Activated CD8-positive, alpha-beta T cell treated with anti-CD3 and anti-CD28 coated beads for 36 hours (primary cell): ENCODE measurements around the gene NPPB. TPM values are rescaled to one million over a fixed set of nuclear protein-coding genes. Genes with fewer than 3 reads are reported as not detected.

Experiments
- ATAC-seq: fragments of 200-7000 bp; cut with Tn5 transposase; one replicate; pipeline ENCODE4 v1.10.0; 2021; ENCODE audit warnings: mild to moderate bottlenecking, moderate library complexity
- CTCF ChIA-PET: fragments of 350-600 bp; sonication (Branson Sonifier 250); formaldehyde crosslinking; loops from one replicate; lab custom pipeline; 2021; ENCODE audit warnings: antibody characterized with exemption; lab: Charles Lee
- POLR2A ChIA-PET: fragments of 350-600 bp; sonication (Branson Sonifier 250); formaldehyde crosslinking; loops from one replicate; lab custom pipeline; 2021; ENCODE audit warnings: antibody characterized with exemption; lab: Charles Lee
- DNase-seq: peaks from one replicate; pipeline ENCODE4 v3.0.0-alpha.2; 2020
- H3K27ac Mint-ChIP-seq: one replicate; pipeline ENCODE4 v1.8.0; 2021; ENCODE audit warnings: mild to moderate bottlenecking, mixed read lengths
- H3K27me3 Mint-ChIP-seq: one replicate; pipeline ENCODE4 v1.8.0; 2021; ENCODE audit warnings: mixed read lengths
- H3K36me3 Mint-ChIP-seq: one replicate; pipeline ENCODE4 v1.8.0; 2021; ENCODE audit warnings: low read depth, mixed read lengths
- H3K4me1 Mint-ChIP-seq: one replicate; pipeline ENCODE4 v1.8.0; 2021; ENCODE audit warnings: low read depth, mixed read lengths
- H3K4me3 Mint-ChIP-seq: one replicate; pipeline ENCODE4 v1.8.0; 2021; ENCODE audit warnings: mild to moderate bottlenecking, moderate library complexity, mixed read lengths
- H3K9me3 Mint-ChIP-seq: one replicate; pipeline ENCODE4 v1.8.0; 2021; ENCODE audit warnings: mixed read lengths
- CTCF ChIP-seq: fragments of 200-600 bp; IDR thresholded peaks from one replicate; pipeline ENCODE4 v1.8.0; 2022; ENCODE audit warnings: antibody characterized with exemption, mild to moderate bottlenecking
- intact Hi-C: fragments of 100-400 bp; cut with micrococcal nuclease; formaldehyde crosslinking; loops from one replicate; pipeline ENCODE4 v1.10.0; 2022
- total RNA-seq, 2 experiments: library from RNA; stranded (reverse); gene quantifications; one replicate each; pipeline ENCODE4 v1.2.3, GENCODE V29; 2021

NPPB gene
- total RNA-seq, 2 experiments from 2014 or later: not detected

GRCh38 chr1:11882814-11883538 lies 24.2 kb upstream of the NPPB start:
- ChIA-PET POLR2A (interaction anchor here (5.2 kb wide), 1 partner anchor 26 kb away, joined by 33 read pairs; no protein-coding TSS in a partner anchor), CTCF (no interaction called here)
- Mint-ChIP-seq H3K4me1 (no peaks in the 10 kb centered on the region), H3K27me3 (no peaks in the 10 kb centered on the region), H3K4me3 (no peak overlapping the region), H3K36me3 (no peaks in the 10 kb centered on the region), H3K27ac (no peak overlapping the region), H3K9me3 (no peaks in the 10 kb centered on the region)
- no peak for DNase-seq
- intact Hi-C loops: no loop called here
- TF ChIP-seq CTCF: no peak
- ATAC-seq: no peak

GRCh38 chr1:11881749-11882441 lies 23.1 kb upstream of the NPPB start:
- DNase-seq (no peak), ATAC-seq (no peak)
- POLR2A ChIA-PET: interaction anchor here (0.5 to 5.2 kb wide), 3 partner anchors 27 to 104 kb away, joined by 3 to 33 read pairs (median 3); no protein-coding TSS in a partner anchor
- H3K4me1 Mint-ChIP-seq: no peaks in the 10 kb centered on the region
- no peak overlapping the region for H3K4me3 Mint-ChIP-seq
- intact Hi-C loops: no loop called here
- CTCF ChIA-PET: no interaction called here
- no peak for TF ChIP-seq CTCF
- no peak overlapping the region for H3K27ac Mint-ChIP-seq
- no peaks in the 10 kb centered on the region for H3K36me3 Mint-ChIP-seq
- H3K27me3 Mint-ChIP-seq: peaks cover 2% of the 10 kb centered on the region
- H3K9me3 Mint-ChIP-seq: no peaks in the 10 kb centered on the region

- H3K4me3 Mint-ChIP-seq: no peak overlapping the region
- no peak for ATAC-seq
- H3K27ac Mint-ChIP-seq: no peak overlapping the region
- TF ChIP-seq CTCF: no peak
- DNase-seq: no peak
- intact Hi-C loops: no loop called here
- no peaks in the 10 kb centered on the region for H3K36me3 Mint-ChIP-seq
- H3K4me1 Mint-ChIP-seq: no peaks in the 10 kb centered on the region
- CTCF ChIA-PET: interaction anchor here (1.7 kb wide), 1 partner anchor 43 kb away, joined by 4 read pairs; no protein-coding TSS in a partner anchor
- H3K27me3 Mint-ChIP-seq: peaks cover 2% of the 10 kb centered on the region
- POLR2A ChIA-PET: interaction anchor here (0.5 to 5.2 kb wide), 3 partner anchors 28 to 103 kb away, joined by 3 to 33 read pairs (median 3); no protein-coding TSS in a partner anchor
- no peaks in the 10 kb centered on the region for H3K9me3 Mint-ChIP-seq
Measured at GRCh38 chr1:11880911-11881748, 22.4 kb upstream of the NPPB start.

- TF ChIP-seq CTCF: no peak
- ATAC-seq (no peak), DNase-seq (no peak)
- intact Hi-C loops: no loop called here
- Mint-ChIP-seq H3K4me1 (no peaks in the 10 kb centered on the region), H3K27me3 (peaks cover 3% of the 10 kb centered on the region), H3K9me3 (no peaks in the 10 kb centered on the region), H3K27ac (no peak overlapping the region), H3K4me3 (no peak overlapping the region), H3K36me3 (no peaks in the 10 kb centered on the region)
- CTCF ChIA-PET: interaction anchor here (1.7 kb wide), 1 partner anchor 42 kb away, joined by 4 read pairs; no protein-coding TSS in a partner anchor
- POLR2A ChIA-PET: interaction anchor here (5.2 kb wide), 1 partner anchor 29 kb away, joined by 33 read pairs; no protein-coding TSS in a partner anchor
Measured at GRCh38 chr1:11880181-11880575, 21.4 kb upstream of the NPPB start.
